Progenitor cell of endocrine pancreas (in vitro differentiated cells): Measurements from ENCODE around the gene NBR1. TPM values are rescaled to one million over a fixed set of nuclear protein-coding genes. Genes with fewer than 3 reads are reported as not detected.
A peak's percentile ranks its signal among the peaks of the same experiment; 100 is the strongest.
"Not testable (repeated sequence)": the region's sequence is repeated elsewhere in the genome, so short reads cannot be mapped to it uniquely, and the experiment has no call there.

Source experiments
- DNase-seq: peaks from one replicate; pipeline ENCODE4 v3.0.0; 2021; ENCODE audit warnings: low spot score; ENCODE audit not compliant: unreplicated experiment
- H3K27ac Mint-ChIP-seq: 2 replicates; pipeline ENCODE4 v1.8.0; 2021; ENCODE audit warnings: mild to moderate bottlenecking, moderate library complexity, mixed read lengths
- H3K27me3 Mint-ChIP-seq: 2 replicates; pipeline ENCODE4 v1.8.0; 2021; ENCODE audit warnings: mixed read lengths
- H3K36me3 Mint-ChIP-seq: 2 replicates; pipeline ENCODE4 v1.8.0; 2022; ENCODE audit warnings: mixed read lengths; ENCODE audit not compliant: insufficient read depth
- H3K4me1 Mint-ChIP-seq: 2 replicates; pipeline ENCODE4 v1.8.0; 2021; ENCODE audit warnings: low read depth, mixed read lengths
- H3K4me3 Mint-ChIP-seq: 2 replicates; pipeline ENCODE4 v1.8.0; 2021; ENCODE audit warnings: low read depth, mild to moderate bottlenecking, moderate library complexity, mixed read lengths
- H3K9me3 Mint-ChIP-seq: 2 replicates; pipeline ENCODE4 v1.8.0; 2021; ENCODE audit warnings: low read depth, mixed read lengths
- total RNA-seq: library from RNA; stranded (reverse); gene quantifications from 2 replicates; pipeline ENCODE4 v1.2.1, GENCODE V29; 2021
- TF ChIP-seq, protein P1 (sequence below): fragments of 200-600 bp; sonication (generic); IDR thresholded peaks from one replicate; pipeline ENCODE4 v1.5.0; 2021; ENCODE audit warnings: antibody characterized with exemption, mild to moderate bottlenecking; ENCODE audit not compliant: unreplicated experiment

The NBR1 gene
- total RNA-seq, 1 donor from 2014 or later, result 59.5 TPM

DNA sequence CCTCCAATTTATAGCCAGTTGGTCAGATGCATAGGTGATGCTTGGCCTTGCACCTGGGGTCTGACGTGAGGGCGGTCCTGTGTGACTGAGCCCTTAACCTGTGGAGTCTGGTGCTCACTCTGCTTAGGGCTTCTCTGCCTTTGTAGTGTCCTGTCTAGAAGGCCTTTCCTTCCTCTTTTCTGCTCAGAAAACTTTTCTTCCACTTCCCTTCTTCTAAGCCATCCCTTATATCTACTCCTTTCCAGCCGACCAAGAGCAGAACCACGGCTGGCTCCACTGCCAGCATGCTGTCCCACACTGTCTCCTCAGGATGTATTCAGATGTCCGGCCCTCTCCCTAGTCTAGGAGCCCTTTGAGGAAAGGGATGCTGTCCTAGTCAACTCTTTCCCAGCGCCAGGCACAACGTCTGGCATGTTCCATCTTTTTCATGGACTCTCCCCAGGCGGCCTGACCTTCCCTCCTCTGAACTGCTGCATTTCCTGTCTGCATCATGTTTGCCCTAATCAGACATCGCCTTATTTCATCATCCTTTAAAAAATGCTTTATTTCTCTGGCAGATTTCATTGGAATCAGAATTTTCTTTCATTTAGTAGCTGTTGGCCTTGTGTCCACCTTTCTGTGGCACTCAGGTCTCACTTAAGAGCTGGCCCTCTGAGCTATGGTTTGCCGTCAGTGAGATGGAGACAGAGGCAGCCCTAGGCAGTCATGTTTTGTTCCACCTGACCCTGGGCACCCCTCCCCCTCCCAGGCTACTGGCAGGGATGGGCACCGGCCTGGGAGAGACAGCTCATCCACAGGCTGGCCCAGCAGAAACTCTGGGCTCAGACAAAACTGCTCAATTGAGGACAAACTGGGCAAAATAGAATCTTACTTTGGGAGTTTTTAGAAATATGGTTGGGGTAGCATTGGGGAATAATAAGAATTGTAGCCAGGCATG, 30.4 kb upstream of the NBR1 start:
- no peak for DNase-seq

DNA sequence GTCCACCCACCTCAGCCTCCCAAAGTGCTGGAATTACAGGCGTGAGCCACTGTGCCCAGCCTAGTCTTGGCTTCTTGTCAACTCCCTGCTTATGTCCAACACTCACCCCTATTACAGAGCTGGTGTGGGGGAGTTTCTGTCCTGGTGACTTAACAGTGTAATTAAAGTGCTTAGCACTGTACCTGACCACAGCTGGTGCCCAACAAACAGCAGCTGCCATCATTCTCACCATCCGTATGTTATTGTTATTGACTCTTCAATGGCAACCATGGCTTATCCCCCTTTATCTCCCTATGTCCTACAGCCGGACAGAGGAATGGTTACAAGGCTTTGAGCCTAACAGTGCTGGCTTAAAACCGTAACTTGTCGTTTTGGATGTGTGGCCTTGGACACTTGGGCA, 28.9 kb upstream of the NBR1 start:
- H3K4me1 Mint-ChIP-seq, result no peaks in the 10 kb centered on the region
- no peak overlapping the region for H3K4me3 Mint-ChIP-seq
- TF ChIP-seq, protein P1, sequence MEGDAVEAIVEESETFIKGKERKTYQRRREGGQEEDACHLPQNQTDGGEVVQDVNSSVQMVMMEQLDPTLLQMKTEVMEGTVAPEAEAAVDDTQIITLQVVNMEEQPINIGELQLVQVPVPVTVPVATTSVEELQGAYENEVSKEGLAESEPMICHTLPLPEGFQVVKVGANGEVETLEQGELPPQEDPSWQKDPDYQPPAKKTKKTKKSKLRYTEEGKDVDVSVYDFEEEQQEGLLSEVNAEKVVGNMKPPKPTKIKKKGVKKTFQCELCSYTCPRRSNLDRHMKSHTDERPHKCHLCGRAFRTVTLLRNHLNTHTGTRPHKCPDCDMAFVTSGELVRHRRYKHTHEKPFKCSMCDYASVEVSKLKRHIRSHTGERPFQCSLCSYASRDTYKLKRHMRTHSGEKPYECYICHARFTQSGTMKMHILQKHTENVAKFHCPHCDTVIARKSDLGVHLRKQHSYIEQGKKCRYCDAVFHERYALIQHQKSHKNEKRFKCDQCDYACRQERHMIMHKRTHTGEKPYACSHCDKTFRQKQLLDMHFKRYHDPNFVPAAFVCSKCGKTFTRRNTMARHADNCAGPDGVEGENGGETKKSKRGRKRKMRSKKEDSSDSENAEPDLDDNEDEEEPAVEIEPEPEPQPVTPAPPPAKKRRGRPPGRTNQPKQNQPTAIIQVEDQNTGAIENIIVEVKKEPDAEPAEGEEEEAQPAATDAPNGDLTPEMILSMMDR, result no peak
- no peaks in the 10 kb centered on the region for H3K27me3 Mint-ChIP-seq
- H3K27ac Mint-ChIP-seq, result no peak overlapping the region
- no peaks in the 10 kb centered on the region for H3K9me3 Mint-ChIP-seq
- no peak for DNase-seq
- peaks cover 6% of the 10 kb centered on the region for H3K36me3 Mint-ChIP-seq

More for the DNA sequence above, 30.4 kb upstream of the NBR1 start:
- Mint-ChIP-seq H3K36me3 (peaks cover 4% of the 10 kb centered on the region), H3K4me1 (no peaks in the 10 kb centered on the region), H3K27ac (peak overlapping the region; percentile 33), H3K27me3 (no peaks in the 10 kb centered on the region), H3K9me3 (no peaks in the 10 kb centered on the region), H3K4me3 (no peak overlapping the region)
- TF ChIP-seq, protein P1, result no peak

DNA sequence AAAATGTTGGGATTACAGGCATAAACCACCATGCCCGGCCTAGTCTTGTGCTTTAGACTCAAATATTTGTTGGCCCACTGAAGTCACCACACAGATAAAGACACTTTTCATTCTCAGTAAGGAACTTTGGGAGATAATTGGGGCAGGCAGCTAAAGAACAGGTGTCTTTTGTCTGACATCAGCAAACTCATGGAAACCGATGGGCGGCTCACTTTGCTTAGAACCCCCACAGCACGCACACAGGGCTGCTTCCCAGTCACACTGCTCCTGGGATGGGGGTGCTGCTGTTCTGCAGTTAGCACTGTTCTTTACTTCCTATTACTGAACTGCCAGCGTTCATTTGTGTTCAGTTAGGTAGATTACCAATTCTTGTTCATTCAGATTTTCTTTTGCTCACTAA, 27.8 kb upstream of the NBR1 start:
- no peak overlapping the region for H3K4me3 Mint-ChIP-seq
- TF ChIP-seq, protein P1, result no peak
- H3K9me3 Mint-ChIP-seq, result no peaks in the 10 kb centered on the region
- H3K4me1 Mint-ChIP-seq, result peaks cover under 1% of the 10 kb centered on the region
- H3K27ac Mint-ChIP-seq, result no peak overlapping the region
- no peak for DNase-seq
- H3K36me3 Mint-ChIP-seq, result peaks cover 7% of the 10 kb centered on the region
- H3K27me3 Mint-ChIP-seq, result no peaks in the 10 kb centered on the region

DNA sequence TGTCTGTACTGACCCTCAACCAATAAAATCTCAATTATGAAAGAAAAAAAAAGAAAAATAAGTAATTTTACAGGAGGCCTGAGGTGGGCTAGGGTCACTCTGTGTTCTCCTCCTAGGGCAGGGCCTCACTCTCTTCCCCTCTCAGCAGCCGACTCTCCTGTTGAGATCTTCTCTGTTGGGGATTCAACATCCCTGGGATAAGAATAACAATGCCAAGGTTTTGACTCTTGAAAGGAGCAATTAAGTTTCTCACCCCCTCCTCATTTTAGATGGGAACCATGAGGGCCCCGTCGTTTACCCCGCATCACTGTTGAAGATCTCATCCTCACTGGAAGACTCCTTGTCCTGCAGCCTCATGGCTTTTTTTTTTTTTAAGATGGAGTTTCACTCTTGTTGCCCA, 24.4 kb upstream of the NBR1 start:
- peaks cover 8% of the 10 kb centered on the region for H3K36me3 Mint-ChIP-seq
- H3K4me3 Mint-ChIP-seq, result no peak overlapping the region
- H3K4me1 Mint-ChIP-seq, result peaks cover 3% of the 10 kb centered on the region
- no peaks in the 10 kb centered on the region for H3K9me3 Mint-ChIP-seq
- no peak for DNase-seq
- no peaks in the 10 kb centered on the region for H3K27me3 Mint-ChIP-seq
- TF ChIP-seq, protein P1, result no peak
- no peak overlapping the region for H3K27ac Mint-ChIP-seq

DNA sequence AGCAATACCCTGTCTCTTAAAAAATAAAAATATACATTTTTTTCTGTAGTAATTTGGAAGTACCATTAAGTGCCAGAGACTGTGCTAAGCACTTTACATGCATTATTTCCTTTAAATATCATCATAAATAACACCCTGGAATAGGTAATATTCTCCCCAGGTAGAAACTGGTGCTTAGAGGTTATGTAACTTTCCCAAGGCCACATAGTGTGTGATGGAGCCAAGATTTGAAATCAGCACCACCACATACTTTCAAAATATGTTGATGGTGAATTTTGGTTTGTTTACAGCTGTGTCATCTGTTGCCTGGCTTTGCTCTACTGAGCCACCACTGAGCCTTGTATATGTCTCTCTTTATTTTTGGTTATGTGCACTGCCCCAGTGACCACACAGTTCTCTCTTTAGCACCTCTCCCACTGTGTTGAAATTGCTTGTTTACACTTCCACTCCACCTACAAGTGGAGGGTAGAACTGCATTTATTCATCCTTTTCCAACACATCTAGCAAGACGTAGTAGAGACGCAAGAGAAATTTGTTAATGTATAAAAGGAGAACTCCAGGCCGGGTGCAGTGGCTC, 19.0 kb upstream of the NBR1 start:
- no peak overlapping the region for H3K4me3 Mint-ChIP-seq
- no peak for DNase-seq
- TF ChIP-seq, protein P1, result no peak
- H3K36me3 Mint-ChIP-seq, result peaks cover 17% of the 10 kb centered on the region
- peaks cover 8% of the 10 kb centered on the region for H3K9me3 Mint-ChIP-seq
- H3K27ac Mint-ChIP-seq, result no peak overlapping the region
- H3K4me1 Mint-ChIP-seq, result peaks cover 3% of the 10 kb centered on the region
- H3K27me3 Mint-ChIP-seq, result no peaks in the 10 kb centered on the region

DNA sequence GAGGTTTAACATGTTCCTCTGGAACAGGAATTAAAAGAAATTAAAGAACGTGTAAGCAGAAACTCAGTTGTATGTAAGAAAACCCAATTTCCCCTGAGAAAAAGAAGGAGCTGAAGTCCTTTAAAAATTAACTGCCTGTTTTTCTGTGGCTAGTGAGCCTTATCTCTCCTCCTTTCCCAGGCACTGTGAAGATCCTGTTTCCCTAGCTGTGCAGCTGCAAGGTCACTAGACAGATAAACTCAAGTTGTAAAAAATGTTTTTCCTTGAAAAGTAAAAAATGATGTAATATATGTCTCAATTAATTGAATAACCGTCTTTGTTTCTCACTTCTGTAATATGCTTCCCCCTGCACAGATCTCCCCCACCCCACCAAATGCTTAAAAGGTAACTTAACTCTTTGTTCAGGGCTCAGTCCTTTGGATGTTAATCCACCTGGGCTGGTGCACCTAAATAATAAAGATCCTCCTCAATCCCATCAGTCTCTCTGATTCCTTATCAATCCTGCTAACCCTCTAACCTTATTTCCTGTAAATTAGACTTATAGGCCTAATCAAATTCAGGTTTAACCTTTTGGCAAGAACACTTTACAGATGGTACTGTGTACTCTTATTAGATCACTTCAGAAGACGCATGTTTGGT, 17.7 kb upstream of the NBR1 start:
- H3K9me3 Mint-ChIP-seq, DNase-seq, H3K4me1 Mint-ChIP-seq, H3K4me3 Mint-ChIP-seq, H3K27me3 Mint-ChIP-seq: not testable (repeated sequence)
- Mint-ChIP-seq H3K27ac (peak overlapping the region; percentile 53), H3K36me3 (peaks cover 15% of the 10 kb centered on the region)
